CD14-positive monocyte (primary cell): Measurements from ENCODE around the gene RLN3. TPM values are rescaled to one million over a fixed set of nuclear protein-coding genes. Genes with fewer than 3 reads are reported as not detected.

Experiments
- DNase-seq, 3 donors: peaks; one replicate each; pipeline ENCODE4 v3.0.0-alpha.2; 2011 to 2022
- H2AFZ ChIP-seq: 2 replicates; pipeline ENCODE4 v1.6.0; 2012; ENCODE audit warnings: mild to moderate bottlenecking, low read depth, low read length, inconsistent platforms; ENCODE audit not compliant: insufficient read depth, poor library complexity, severe bottlenecking
- H3K27ac ChIP-seq, 2 donors: 1 replicate in 1 of 2; 2 replicates in 1 of 2; pipeline ENCODE4 v1.5.1; 2012 to 2013; ENCODE audit warnings: low read length in 2 of 2, control low read depth in 1 of 2, inconsistent platforms in 1 of 2, low read depth in 1 of 2, mild to moderate bottlenecking in 1 of 2
- H3K27me3 ChIP-seq, 2 donors: one replicate each; pipeline versions ENCODE4 v1.6.0 to v1.6.1; 2011 to 2013; ENCODE audit warnings: low read length in 2 of 2; ENCODE audit not compliant: control insufficient read depth in 2 of 2, insufficient read depth in 2 of 2
- H3K36me3 ChIP-seq, 2 donors: replicated peaks in 1 of 2; 1 replicate in 1 of 2; 2 replicates in 1 of 2; pipeline versions ENCODE4 v1.5.1 to v1.6.1; 2012 to 2013; ENCODE audit warnings: low read length in 2 of 2, control low read depth in 1 of 2, inconsistent platforms in 1 of 2, mild to moderate bottlenecking in 1 of 2; ENCODE audit not compliant: insufficient read depth in 2 of 2, control insufficient read depth in 1 of 2
- H3K4me1 ChIP-seq, 2 donors: 1 replicate in 1 of 2; 2 replicates in 1 of 2; pipeline versions ENCODE4 v1.5.1 to v1.6.1; 2012 to 2013; ENCODE audit warnings: low read length in 2 of 2, control low read depth in 1 of 2, inconsistent platforms in 1 of 2, mild to moderate bottlenecking in 1 of 2, moderate library complexity in 1 of 2; ENCODE audit not compliant: insufficient read depth in 2 of 2, control insufficient read depth in 1 of 2
- H3K4me2 ChIP-seq: replicated peaks from 2 replicates; pipeline ENCODE3; 2012; ENCODE audit warnings: low read length, moderate library complexity, mild to moderate bottlenecking; ENCODE audit not compliant: poor library complexity, severe bottlenecking; ENCODE audit errors: extremely low read depth
- H3K4me3 ChIP-seq, 3 experiments: fragments of 200-600 bp in 1 of 3; sonication (generic) in 1 of 3; replicated peaks in 1 of 3; 1 replicate in 2 of 3; 2 replicates in 1 of 3; pipeline ENCODE4 v1.5.1; 2011 to 2013; ENCODE audit warnings: low read length in 3 of 3, mild to moderate bottlenecking in 3 of 3, control low read depth in 2 of 3, low read depth in 2 of 3, inconsistent platforms in 1 of 3, moderate library complexity in 1 of 3
- H3K79me2 ChIP-seq: 2 replicates; pipeline ENCODE4 v1.6.0; 2012; ENCODE audit warnings: mild to moderate bottlenecking, control low read depth, inconsistent platforms, low read length, moderate library complexity; ENCODE audit not compliant: insufficient read depth
- H3K9ac ChIP-seq: 2 replicates; pipeline ENCODE4 v1.6.0; 2017; ENCODE audit warnings: low read length, mild to moderate bottlenecking; ENCODE audit not compliant: insufficient read depth, poor library complexity, severe bottlenecking
- H3K9me3 ChIP-seq, 2 donors: replicated peaks in 1 of 2; 1 replicate in 1 of 2; 2 replicates in 1 of 2; pipeline versions ENCODE4 v1.5.1 to v1.6.1; 2012 to 2013; ENCODE audit warnings: low read length in 2 of 2, control low read depth in 1 of 2; ENCODE audit not compliant: control insufficient read depth in 1 of 2, insufficient read depth in 1 of 2
- H4K20me1 ChIP-seq: 2 replicates; pipeline ENCODE4 v1.6.0; 2012; ENCODE audit warnings: mild to moderate bottlenecking, low read length, control low read depth, moderate library complexity; ENCODE audit not compliant: insufficient read depth
- H3K27ac Mint-ChIP-seq, 7 donors: one replicate each; pipeline ENCODE4 v1.8.0; 2020; ENCODE audit warnings: mild to moderate bottlenecking in 7 of 7, mixed read lengths in 7 of 7, moderate library complexity in 6 of 7, inconsistent platforms in 2 of 7
- H3K27me3 Mint-ChIP-seq, 3 donors: one replicate each; pipeline ENCODE4 v1.8.0; 2021 to 2022; ENCODE audit warnings: low read depth in 3 of 3, mild to moderate bottlenecking in 3 of 3, mixed read lengths in 3 of 3, moderate library complexity in 3 of 3, inconsistent platforms in 1 of 3
- H3K36me3 Mint-ChIP-seq, 2 donors: one replicate each; pipeline ENCODE4 v1.8.0; 2020; ENCODE audit warnings: mixed read lengths in 2 of 2, inconsistent platforms in 1 of 2, mild to moderate bottlenecking in 1 of 2
- H3K4me1 Mint-ChIP-seq: one replicate; pipeline ENCODE4 v1.8.0; 2020; ENCODE audit warnings: mild to moderate bottlenecking, mixed read lengths
- H3K4me3 Mint-ChIP-seq, 2 donors: one replicate each; pipeline ENCODE4 v1.8.0; 2020; ENCODE audit warnings: mild to moderate bottlenecking in 2 of 2, mixed read lengths in 2 of 2, moderate library complexity in 1 of 2
- H3K9me3 Mint-ChIP-seq, 7 donors: one replicate each; pipeline ENCODE4 v1.8.0; 2020 to 2022; ENCODE audit warnings: mixed read lengths in 7 of 7, mild to moderate bottlenecking in 6 of 7, moderate library complexity in 6 of 7, inconsistent platforms in 2 of 7
- CTCF ChIP-seq: fragments of 200-600 bp; IDR thresholded peaks from one replicate; pipeline ENCODE4 v1.8.0; 2022; ENCODE audit warnings: antibody characterized with exemption, mild to moderate bottlenecking
- WGBS: methylation state at CpG from one replicate; pipeline ENCODE4 v1.1.5; 2013; ENCODE audit warnings: missing lambda C conversion rate; ENCODE audit not compliant: insufficient coverage; 5-methylcytosine and 5-hydroxymethylcytosine counted together
- intact Hi-C, 2 donors: fragments of 100-400 bp; cut with micrococcal nuclease; formaldehyde crosslinking; loops; one replicate each; pipeline versions ENCODE4 v1.15.0 to v1.15.1; 2023
- polyA plus RNA-seq, 3 donors: library from polyadenylated mRNA; depleted of rRNA in 1 of 3; unstranded in 2 of 3; stranded (reverse) in 1 of 3; fragments of 300-500 nt in 2 of 3; fragments of >200 nt in 1 of 3; fragmentation: Illumina TruSeq in 2 of 3; gene quantifications; 1 replicate in 2 of 3; 2 replicates in 1 of 3; pipeline ENCODE4 v1.2.3, GENCODE V29; 2012 to 2021

RLN3 gene
- polyA plus RNA-seq, 3 donors: not detected

GRCh38 chr19:13997631-13997962 is 30.4 kb upstream of the RLN3 start:
- no peak for DNase-seq
- Histone ChIP-seq H3K79me2 (peaks cover 77% of the 10 kb centered on the region), H3K9me3 (peaks cover 4 to 7% of the 10 kb centered on the region in 2 donors), H3K36me3 (peaks cover 27 to 70% of the 10 kb centered on the region in 2 donors), H3K27ac (no peak overlapping the region), H3K4me1 (peaks cover 4 to 9% of the 10 kb centered on the region in 2 donors), H3K9ac (no peak overlapping the region), H2AFZ (no peak overlapping the region), H3K4me2 (no peak overlapping the region), H4K20me1 (peaks cover 7% of the 10 kb centered on the region), H3K27me3 (no peaks in the 10 kb centered on the region), H3K4me3 (no peak overlapping the region)
- TF ChIP-seq CTCF: no peak
- WGBS: 100% methylated on average over 1 of the region's 6 CpGs
- Mint-ChIP-seq H3K4me3 (no peak overlapping the region), H3K27ac (no peak overlapping the region), H3K27me3 (peaks cover 0 to 1% (median 0%) of the 10 kb centered on the region in 3 donors), H3K36me3 (peaks cover 31 to 67% of the 10 kb centered on the region in 2 donors), H3K9me3 (peaks cover 0 to 9% (median 4%) of the 10 kb centered on the region in 7 donors), H3K4me1 (peaks cover 10% of the 10 kb centered on the region)
- intact Hi-C loops: loop anchor here in 1 of 2 donors (5.0 kb wide), 1 partner anchor 35 kb away; the partner anchor contains the start of gene IL27RA

- Histone ChIP-seq H4K20me1 (peaks cover 7% of the 10 kb centered on the region), H3K9ac (no peak overlapping the region), H3K79me2 (peaks cover 83% of the 10 kb centered on the region), H3K27me3 (no peaks in the 10 kb centered on the region), H3K27ac (no peak overlapping the region), H2AFZ (no peak overlapping the region), H3K4me3 (no peak overlapping the region), H3K4me1 (peaks cover 12 to 17% of the 10 kb centered on the region in 2 donors), H3K36me3 (peaks cover 20 to 61% of the 10 kb centered on the region in 2 donors), H3K4me2 (no peak overlapping the region), H3K9me3 (peaks cover 4 to 7% of the 10 kb centered on the region in 2 donors)
- H3K36me3 Mint-ChIP-seq: peaks cover 25 to 60% of the 10 kb centered on the region in 2 donors
- no peak for TF ChIP-seq CTCF
- H3K9me3 Mint-ChIP-seq: peaks cover 0 to 9% (median 4%) of the 10 kb centered on the region in 7 donors
- peaks cover 18% of the 10 kb centered on the region for H3K4me1 Mint-ChIP-seq
- peak overlapping the region in 2 of 7 donors; percentile 26 to 43 for H3K27ac Mint-ChIP-seq
- intact Hi-C loops: loop anchor here in 1 of 2 donors (5.0 kb wide), 1 partner anchor 34 kb away; the partner anchor contains the start of gene IL27RA
- no peak for DNase-seq
- 100% methylated on average over 1 of the region's 1 CpG for WGBS
- peaks cover 0 to 1% (median 0%) of the 10 kb centered on the region in 3 donors for H3K27me3 Mint-ChIP-seq
- no peak overlapping the region for H3K4me3 Mint-ChIP-seq
These were observed 29.5 kb upstream of the RLN3 start for GRCh38 chr19:13998426-13998825.
